ENCODE results near the gene CDK6. TPM values are rescaled to one million over a fixed set of nuclear protein-coding genes. Genes with fewer than 3 reads are reported as not detected.
A peak's percentile ranks its signal among the peaks of the same experiment; 100 is the strongest.

The CDK6 gene
- total RNA-seq, 1 donor from 2014 or later, result 31.0 TPM

- intact Hi-C loops (cut with DNase I), result no loop called here
- DNase-seq (ENCODE audit: low spot score) (no peak), ATAC-seq (no peak)
Observed at GRCh38 chr7:92802406-92802805, 34.0 kb downstream of the CDK6 start.

GRCh38 chr7:92799446-92800211, 36.7 kb downstream of the CDK6 start:
- no peak for ATAC-seq
- no peak for DNase-seq (ENCODE audit: low spot score)
- intact Hi-C loops (cut with DNase I), result no loop called here

GRCh38 chr7:92798517-92799249, 37.7 kb downstream of the CDK6 start:
- DNase-seq (ENCODE audit: low spot score), result no peak
- intact Hi-C loops (cut with DNase I), result no loop called here
- peak; percentile 50 for ATAC-seq

GRCh38 chr7:92797693-92798092, 38.7 kb downstream of the CDK6 start:
- ATAC-seq (no peak), DNase-seq (ENCODE audit: low spot score) (no peak)
- intact Hi-C loops (cut with DNase I), result no loop called here

- intact Hi-C loops (cut with DNase I), result no loop called here
- ATAC-seq (no peak), DNase-seq (ENCODE audit: low spot score) (no peak)
Observed at GRCh38 chr7:92797284-92797683, 39.1 kb downstream of the CDK6 start.

GRCh38 chr7:92794831-92795230, 41.5 kb downstream of the CDK6 start:
- intact Hi-C loops (cut with DNase I), result no loop called here
- ATAC-seq, result no peak
- DNase-seq (ENCODE audit: low spot score), result no peak

- intact Hi-C loops (cut with DNase I), result no loop called here
Observed at GRCh38 chr7:92794391-92794790, 42.0 kb downstream of the CDK6 start.

GRCh38 chr7:92793656-92794205, 42.6 kb downstream of the CDK6 start:
- no peak for ATAC-seq
- DNase-seq (ENCODE audit: low spot score), result no peak
- intact Hi-C loops (cut with DNase I), result no loop called here

More at GRCh38 chr7:92794391-92794790, 42.0 kb downstream of the CDK6 start:
- ATAC-seq (no peak), DNase-seq (ENCODE audit: low spot score) (no peak)

- intact Hi-C loops (cut with DNase I), result no loop called here
- ATAC-seq, result peak; percentile 13
- no peak for DNase-seq (ENCODE audit: low spot score)
Observed at GRCh38 chr7:92790992-92791391, 45.4 kb downstream of the CDK6 start.

GRCh38 chr7:92788559-92789183, 47.7 kb downstream of the CDK6 start:
- no peak for ATAC-seq
- intact Hi-C loops (cut with DNase I), result no loop called here

GRCh38 chr7:92785923-92786322, 50.5 kb downstream of the CDK6 start:
- DNase-seq (ENCODE audit: low spot score), result no peak
- intact Hi-C loops (cut with DNase I), result no loop called here
- peak; percentile 82 for ATAC-seq

More at GRCh38 chr7:92788559-92789183, 47.7 kb downstream of the CDK6 start:
- DNase-seq (ENCODE audit: low spot score), result no peak

GRCh38 chr7:92784935-92785334, 51.4 kb downstream of the CDK6 start:
- DNase-seq (ENCODE audit: low spot score) (no peak), ATAC-seq (no peak)
- intact Hi-C loops (cut with DNase I), result no loop called here

GRCh38 chr7:92783260-92784201, 52.8 kb downstream of the CDK6 start:
- intact Hi-C loops (cut with DNase I), result no loop called here
- ATAC-seq (no peak), DNase-seq (ENCODE audit: low spot score) (no peak)

GRCh38 chr7:92782855-92783254, 53.5 kb downstream of the CDK6 start:
- intact Hi-C loops (cut with DNase I), result no loop called here
- ATAC-seq (no peak), DNase-seq (ENCODE audit: low spot score) (no peak)

- ATAC-seq (no peak), DNase-seq (ENCODE audit: low spot score) (no peak)
- intact Hi-C loops (cut with DNase I), result no loop called here
Observed at GRCh38 chr7:92782236-92782635, 54.1 kb downstream of the CDK6 start.

- intact Hi-C loops (cut with DNase I), result no loop called here
- ATAC-seq (peak; percentile 93), DNase-seq (ENCODE audit: low spot score) (no peak)
Observed at GRCh38 chr7:92781117-92781720, 55.2 kb downstream of the CDK6 start.

- intact Hi-C loops (cut with DNase I), result no loop called here
- ATAC-seq (peak; percentile 90), DNase-seq (ENCODE audit: low spot score) (peak; percentile 69)
Observed at GRCh38 chr7:92778972-92779371, 57.4 kb downstream of the CDK6 start.

- ATAC-seq (no peak), DNase-seq (ENCODE audit: low spot score) (no peak)
- intact Hi-C loops (cut with DNase I), result no loop called here
Observed at GRCh38 chr7:92777993-92778392, 58.4 kb downstream of the CDK6 start.
